Stomach (tissue), 9 donors: Measurements from ENCODE around the gene AMBN. TPM values are rescaled to one million over a fixed set of nuclear protein-coding genes. Genes with fewer than 3 reads are reported as not detected.
"Not testable (repeated sequence)": the region's sequence is repeated elsewhere in the genome, so short reads cannot be mapped to it uniquely, and the experiment has no call there.

ENCODE experiments used
- DNase-seq, 2 donors: peaks; one replicate each; pipeline versions ENCODE4 v3.0.0 to v3.0.0-alpha.2; 2013 to 2019
- H3K27ac ChIP-seq, 5 donors: fragments of 200-600 bp in 4 of 5; sonication (generic) in 4 of 5; one replicate each; pipeline ENCODE4 v1.5.1; 2013 to 2019; ENCODE audit warnings: mild to moderate bottlenecking in 1 of 5, moderate library complexity in 1 of 5
- H3K27me3 ChIP-seq, 3 donors: fragments of 200-600 bp; sonication (generic); one replicate each; pipeline ENCODE4 v1.5.1; 2017 to 2019; ENCODE audit warnings: mixed run types in 1 of 3
- H3K36me3 ChIP-seq, 4 donors: fragments of 200-600 bp; sonication (generic); 1 replicate in 3 of 4; 2 replicates in 1 of 4; pipeline ENCODE4 v1.5.1; 2016 to 2019
- H3K4me1 ChIP-seq, 4 donors: fragments of 200-600 bp; sonication (generic); one replicate each; pipeline ENCODE4 v1.5.1; 2016 to 2019
- H3K4me3 ChIP-seq, 4 donors: fragments of 200-600 bp; sonication (generic) in 3 of 4; one replicate each; pipeline ENCODE4 v1.5.1; 2016 to 2019; ENCODE audit warnings: mild to moderate bottlenecking in 1 of 4
- H3K9me3 ChIP-seq, 4 donors: fragments of 200-600 bp; sonication (generic); one replicate each; pipeline ENCODE4 v1.5.1; 2016 to 2019
- EP300 ChIP-seq: sonication (generic); formaldehyde crosslinking; IDR thresholded peaks from one replicate; pipeline ENCODE4 v1.6.1; 2017; ENCODE audit warnings: antibody characterized with exemption
- POLR2A ChIP-seq, 4 donors: fragments of 450-650 bp; IDR thresholded peaks; one replicate each; pipeline ENCODE4 v1.6.1; 2016; ENCODE audit warnings: antibody characterized with exemption in 4 of 4, control low read depth in 2 of 4, mild to moderate bottlenecking in 1 of 4, moderate library complexity in 1 of 4
- POLR2AphosphoS5 ChIP-seq, 3 donors: sonication (generic); formaldehyde crosslinking; IDR thresholded peaks; one replicate each; pipeline ENCODE4 v1.6.1; 2016; ENCODE audit warnings: antibody characterized with exemption in 3 of 3
- WGBS, 5 donors: extraction: QIAGEN DNeasy Blood & Tissue Kit in 3 of 5; methylation state at CpG; one replicate each; pipeline versions ENCODE4 v1.1.5 to v1.1.7; 2013 to 2018; 5-methylcytosine and 5-hydroxymethylcytosine counted together
- intact Hi-C: fragments of 100-400 bp; cut with DNase I; formaldehyde crosslinking; loops from one replicate; pipeline ENCODE4 v1.15.1; 2023; ENCODE audit warnings: low total_unique reads
- polyA plus RNA-seq, 3 donors: library from polyadenylated mRNA; stranded (reverse); fragments of 200-250 nt; gene quantifications; one replicate each; pipeline ENCODE4 v1.2.3, GENCODE V29; 2013
- total RNA-seq, 5 donors: library from RNA; depleted of rRNA; stranded (reverse); fragments of >200 nt; gene quantifications; one replicate each; pipeline versions ENCODE4 v1.1.0 to v1.2.3, GENCODE V29; 2014 to 2016
- TF ChIP-seq, protein P1 (sequence below), 7 experiments: fragments of 450-650 bp in 4 of 7; fragments of 200-600 bp in 3 of 7; sonication (generic) in 3 of 7; IDR thresholded peaks; one replicate each; pipeline ENCODE4 v1.5.1; 2016 to 2019; ENCODE audit warnings: antibody characterized with exemption in 7 of 7, control low read depth in 2 of 7, mild to moderate bottlenecking in 1 of 7
- donor health status: healthy with polysubstance abuse.
- donor health status: Bipolar disorder and iron deficiency.
- donor health status: healthy.

Gene AMBN
- total and polyA plus RNA-seq, 8 donors, result not detected

GRCh38 chr4:70632028-70632427 is 40.0 kb downstream of the AMBN start:
- 79 to 95% (median 86%) methylated on average over 1 of the region's 1 CpG for WGBS, 5 donors
- Histone ChIP-seq H3K27me3 (no peaks in the 10 kb centered on the region), H3K27ac (no peak overlapping the region), H3K4me1 (peaks cover 0 to 5% (median 2%) of the 10 kb centered on the region in 4 donors), H3K9me3 (no peaks in the 10 kb centered on the region), H3K4me3 (no peak overlapping the region), H3K36me3 (no peaks in the 10 kb centered on the region)
- intact Hi-C loops, result no loop called here
- DNase-seq, result no peak
- TF ChIP-seq POLR2A (IDR thresholded peaks at IDR 0.05) (no peak), POLR2AphosphoS5 (IDR thresholded peaks at IDR 0.05) (no peak), EP300 (no peak)
- TF ChIP-seq, protein P1, sequence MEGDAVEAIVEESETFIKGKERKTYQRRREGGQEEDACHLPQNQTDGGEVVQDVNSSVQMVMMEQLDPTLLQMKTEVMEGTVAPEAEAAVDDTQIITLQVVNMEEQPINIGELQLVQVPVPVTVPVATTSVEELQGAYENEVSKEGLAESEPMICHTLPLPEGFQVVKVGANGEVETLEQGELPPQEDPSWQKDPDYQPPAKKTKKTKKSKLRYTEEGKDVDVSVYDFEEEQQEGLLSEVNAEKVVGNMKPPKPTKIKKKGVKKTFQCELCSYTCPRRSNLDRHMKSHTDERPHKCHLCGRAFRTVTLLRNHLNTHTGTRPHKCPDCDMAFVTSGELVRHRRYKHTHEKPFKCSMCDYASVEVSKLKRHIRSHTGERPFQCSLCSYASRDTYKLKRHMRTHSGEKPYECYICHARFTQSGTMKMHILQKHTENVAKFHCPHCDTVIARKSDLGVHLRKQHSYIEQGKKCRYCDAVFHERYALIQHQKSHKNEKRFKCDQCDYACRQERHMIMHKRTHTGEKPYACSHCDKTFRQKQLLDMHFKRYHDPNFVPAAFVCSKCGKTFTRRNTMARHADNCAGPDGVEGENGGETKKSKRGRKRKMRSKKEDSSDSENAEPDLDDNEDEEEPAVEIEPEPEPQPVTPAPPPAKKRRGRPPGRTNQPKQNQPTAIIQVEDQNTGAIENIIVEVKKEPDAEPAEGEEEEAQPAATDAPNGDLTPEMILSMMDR (IDR thresholded peaks at IDR 0.05), result no peak

DNA sequence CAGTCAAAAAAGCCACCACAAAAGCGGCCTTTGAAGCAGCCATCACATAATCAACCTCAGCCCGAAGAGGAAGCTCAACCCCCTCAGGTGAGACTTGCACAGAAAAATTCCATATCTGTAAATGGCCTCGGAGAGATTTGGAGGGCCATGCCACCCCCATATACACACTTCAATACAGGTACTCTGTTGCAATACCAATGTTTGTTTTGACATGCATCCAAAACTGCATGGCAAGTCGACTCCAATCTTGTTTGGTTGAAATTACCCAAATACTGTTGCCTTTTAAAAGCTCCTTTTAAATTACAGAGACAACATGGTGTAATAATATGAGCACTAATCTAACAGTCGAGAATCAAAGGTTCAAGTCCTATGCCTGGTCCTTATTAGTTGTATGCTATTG is 42.4 kb downstream of the AMBN start:
- WGBS, 5 donors, result 47 to 72% (median 55%) methylated on average over 5 of the region's 5 CpGs
- H3K36me3 ChIP-seq, result no peaks in the 10 kb centered on the region
- peaks cover 0 to 16% (median 7%) of the 10 kb centered on the region in 4 donors for H3K4me1 ChIP-seq
- H3K27ac ChIP-seq, result no peak overlapping the region
- no peak overlapping the region for H3K4me3 ChIP-seq
- no peaks in the 10 kb centered on the region for H3K9me3 ChIP-seq
- TF ChIP-seq EP300 (no peak), POLR2AphosphoS5 (IDR thresholded peaks at IDR 0.05) (no peak)
- TF ChIP-seq, protein P1 (IDR thresholded peaks at IDR 0.05), result no peak
- DNase-seq, result no peak
- intact Hi-C loops, result no loop called here
- no peaks in the 10 kb centered on the region for H3K27me3 ChIP-seq

DNA sequence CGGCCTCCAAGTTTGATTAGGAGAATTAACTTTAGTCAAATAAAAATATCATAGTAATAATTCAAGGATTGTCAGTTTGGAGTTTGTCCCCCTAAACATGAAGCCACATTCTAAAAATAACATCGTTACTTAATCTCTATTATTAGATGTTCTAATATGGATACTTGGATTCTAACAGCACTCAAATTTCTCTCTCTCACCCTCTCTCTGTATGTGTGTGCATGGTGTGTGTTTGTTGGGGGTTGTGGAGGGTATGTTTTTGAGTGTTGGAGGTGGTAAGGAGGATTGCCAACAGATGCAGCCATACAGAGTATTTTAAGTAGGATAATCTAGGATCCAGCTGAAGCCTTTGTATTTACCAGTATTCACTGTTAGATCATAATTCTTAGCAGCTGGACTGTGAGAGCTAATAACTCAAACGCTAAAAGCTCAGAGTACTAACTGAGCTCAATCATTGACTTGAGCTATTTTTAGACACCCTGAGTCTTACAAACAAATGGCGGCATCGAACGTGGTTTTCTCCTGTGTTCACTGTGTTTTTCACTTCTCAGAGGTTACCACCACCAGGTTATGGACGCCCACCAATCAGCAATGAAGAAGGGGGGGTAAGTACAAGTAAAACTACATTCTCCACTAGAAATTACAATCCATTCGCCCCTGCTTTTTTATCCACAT is 45.3 kb downstream of the AMBN start:
- peak overlapping the region in 3 of 5 donors; percentile 14 to 56 (median 23) for H3K27ac ChIP-seq
- 19 to 38% (median 23%) methylated on average over 8 of the region's 8 CpGs for WGBS, 5 donors
- H3K4me3 ChIP-seq, result peak overlapping the region in 3 of 4 donors; percentile 16 to 28 (median 17)
- no peaks in the 10 kb centered on the region for H3K27me3 ChIP-seq
- no peaks in the 10 kb centered on the region for H3K9me3 ChIP-seq
- DNase-seq, result peak in 1 of 2 donors; percentile 73
- no peaks in the 10 kb centered on the region for H3K36me3 ChIP-seq
- peaks cover 0 to 16% (median 7%) of the 10 kb centered on the region in 4 donors for H3K4me1 ChIP-seq
- intact Hi-C loops, result no loop called here
- no peak for TF ChIP-seq EP300
- TF ChIP-seq, protein P1 (IDR thresholded peaks at IDR 0.05), result no peak
- TF ChIP-seq POLR2AphosphoS5 (IDR thresholded peaks at IDR 0.05), result no peak
- TF ChIP-seq POLR2A (IDR thresholded peaks at IDR 0.05), result no peak

DNA sequence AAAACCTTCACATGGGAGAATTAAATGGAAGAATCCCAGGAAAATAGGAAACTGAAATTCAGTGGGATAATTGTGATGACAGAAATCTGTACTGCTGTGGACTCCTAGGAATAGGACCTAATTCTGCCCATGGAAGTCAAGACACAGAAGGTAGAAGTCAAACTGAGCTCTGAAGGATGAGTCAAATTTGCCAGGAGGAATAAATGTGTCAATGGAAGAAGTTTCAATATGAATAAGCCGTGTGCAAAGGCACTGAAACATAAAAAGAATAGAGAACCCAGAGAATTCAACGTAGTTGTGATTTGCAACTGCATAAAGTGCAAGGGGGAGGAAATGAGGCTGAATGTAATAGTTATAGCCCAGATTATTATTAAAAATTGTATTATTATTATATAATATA is 48.1 kb downstream of the AMBN start:
- H3K27me3 ChIP-seq, result no peaks in the 10 kb centered on the region
- no peak for DNase-seq
- H3K27ac ChIP-seq, result no peak overlapping the region
- TF ChIP-seq, protein P1 (IDR thresholded peaks at IDR 0.05), result no peak
- no peak for TF ChIP-seq POLR2A (IDR thresholded peaks at IDR 0.05)
- TF ChIP-seq POLR2AphosphoS5 (IDR thresholded peaks at IDR 0.05), result no peak
- TF ChIP-seq EP300, result no peak
- H3K9me3 ChIP-seq, result peaks cover 0 to 5% (median 0%) of the 10 kb centered on the region in 4 donors
- peaks cover 0 to 16% (median 7%) of the 10 kb centered on the region in 4 donors for H3K4me1 ChIP-seq
- H3K4me3 ChIP-seq, result no peak overlapping the region
- WGBS, 5 donors, result 80 to 90% (median 87%) methylated on average over 2 of the region's 2 CpGs
- intact Hi-C loops, result no loop called here
- H3K36me3 ChIP-seq, result no peaks in the 10 kb centered on the region

DNA sequence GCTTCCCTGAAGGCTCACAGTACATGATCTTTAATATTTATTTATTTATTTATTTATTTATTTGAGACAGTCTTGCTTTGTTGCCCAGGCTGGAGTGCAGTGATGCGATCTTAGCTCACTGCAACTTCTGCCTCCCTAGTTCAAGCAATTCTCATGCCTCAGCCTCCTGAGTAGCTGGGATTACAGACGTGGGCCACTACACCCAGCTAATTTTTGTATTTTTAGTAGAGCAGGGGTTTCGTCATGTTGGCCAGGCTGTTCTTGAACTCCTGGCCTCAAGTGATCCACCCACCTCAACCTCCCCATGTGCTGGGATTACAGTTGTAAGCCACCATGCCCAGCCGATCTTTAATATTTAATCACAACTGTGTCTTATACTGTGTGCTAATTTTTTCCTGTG is 58.7 kb downstream of the AMBN start:
- 87 to 93% (median 90%) methylated on average over 4 of the region's 4 CpGs for WGBS, 5 donors
- intact Hi-C loops, H3K27me3 ChIP-seq, DNase-seq, H3K36me3 ChIP-seq, H3K4me3 ChIP-seq, H3K27ac ChIP-seq, H3K9me3 ChIP-seq: not testable (repeated sequence)
- peaks cover 0 to 14% (median 3%) of the 10 kb centered on the region in 4 donors for H3K4me1 ChIP-seq
